Measurements from ENCODE around the gene CCNY.

Gene CCNY

DNA sequence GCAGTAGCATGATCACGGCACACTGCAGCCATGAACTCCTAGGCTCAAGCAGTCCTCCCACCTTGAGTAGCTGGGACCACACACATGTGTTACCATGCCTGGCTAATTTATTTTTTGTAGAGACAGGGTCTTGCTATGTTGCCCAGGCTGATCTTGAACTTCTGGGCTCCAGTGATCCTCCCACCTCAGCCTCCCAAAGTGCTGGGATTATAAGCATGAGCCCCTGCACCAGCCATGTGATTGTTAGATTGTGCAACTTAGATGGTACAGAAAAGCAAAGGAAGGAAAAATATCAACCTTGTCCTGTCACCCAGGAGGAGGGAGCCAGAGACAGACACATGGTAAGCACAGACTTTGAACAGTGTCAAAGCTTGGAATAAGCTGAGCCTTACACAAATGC lies 73.5 kb downstream of the CCNY start:
- no peak for DNase-seq (ENCODE audit: low read depth in 2 of 2)
- H3K4me3 ChIP-seq (replicated peaks in 1 of 2; ENCODE audit: low read depth in 2 of 2, low read length in 2 of 2): no peak overlapping the region
- TF ChIP-seq, protein P1, sequence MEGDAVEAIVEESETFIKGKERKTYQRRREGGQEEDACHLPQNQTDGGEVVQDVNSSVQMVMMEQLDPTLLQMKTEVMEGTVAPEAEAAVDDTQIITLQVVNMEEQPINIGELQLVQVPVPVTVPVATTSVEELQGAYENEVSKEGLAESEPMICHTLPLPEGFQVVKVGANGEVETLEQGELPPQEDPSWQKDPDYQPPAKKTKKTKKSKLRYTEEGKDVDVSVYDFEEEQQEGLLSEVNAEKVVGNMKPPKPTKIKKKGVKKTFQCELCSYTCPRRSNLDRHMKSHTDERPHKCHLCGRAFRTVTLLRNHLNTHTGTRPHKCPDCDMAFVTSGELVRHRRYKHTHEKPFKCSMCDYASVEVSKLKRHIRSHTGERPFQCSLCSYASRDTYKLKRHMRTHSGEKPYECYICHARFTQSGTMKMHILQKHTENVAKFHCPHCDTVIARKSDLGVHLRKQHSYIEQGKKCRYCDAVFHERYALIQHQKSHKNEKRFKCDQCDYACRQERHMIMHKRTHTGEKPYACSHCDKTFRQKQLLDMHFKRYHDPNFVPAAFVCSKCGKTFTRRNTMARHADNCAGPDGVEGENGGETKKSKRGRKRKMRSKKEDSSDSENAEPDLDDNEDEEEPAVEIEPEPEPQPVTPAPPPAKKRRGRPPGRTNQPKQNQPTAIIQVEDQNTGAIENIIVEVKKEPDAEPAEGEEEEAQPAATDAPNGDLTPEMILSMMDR (IDR thresholded peaks at IDR 0.05; ENCODE audit: low read depth, low read length): no peak

- no peak overlapping the region for H3K4me3 ChIP-seq (replicated peaks in 1 of 2; ENCODE audit: low read depth in 2 of 2, low read length in 2 of 2)
- no peak for DNase-seq (ENCODE audit: low read depth in 2 of 2)
- TF ChIP-seq, protein P1 (IDR thresholded peaks at IDR 0.05; ENCODE audit: low read depth, low read length): no peak
These were observed 75.9 kb downstream of the CCNY start for GRCh38 chr10:35412003-35412723.

GRCh38 chr10:35412900-35413491 lies 76.7 kb downstream of the CCNY start:
- DNase-seq (ENCODE audit: low read depth in 2 of 2): peak in 1 of 2 donors; percentile 66
- TF ChIP-seq, protein P1 (IDR thresholded peaks at IDR 0.05; ENCODE audit: low read depth, low read length): no peak
- no peak overlapping the region for H3K4me3 ChIP-seq (replicated peaks in 1 of 2; ENCODE audit: low read depth in 2 of 2, low read length in 2 of 2)

- no peak for DNase-seq (ENCODE audit: low read depth in 2 of 2)
- H3K4me3 ChIP-seq (replicated peaks in 1 of 2; ENCODE audit: low read depth in 2 of 2, low read length in 2 of 2): no peak overlapping the region
- TF ChIP-seq, protein P1 (IDR thresholded peaks at IDR 0.05; ENCODE audit: low read depth, low read length): no peak
These were observed 77.9 kb downstream of the CCNY start for GRCh38 chr10:35413985-35414861.

DNA sequence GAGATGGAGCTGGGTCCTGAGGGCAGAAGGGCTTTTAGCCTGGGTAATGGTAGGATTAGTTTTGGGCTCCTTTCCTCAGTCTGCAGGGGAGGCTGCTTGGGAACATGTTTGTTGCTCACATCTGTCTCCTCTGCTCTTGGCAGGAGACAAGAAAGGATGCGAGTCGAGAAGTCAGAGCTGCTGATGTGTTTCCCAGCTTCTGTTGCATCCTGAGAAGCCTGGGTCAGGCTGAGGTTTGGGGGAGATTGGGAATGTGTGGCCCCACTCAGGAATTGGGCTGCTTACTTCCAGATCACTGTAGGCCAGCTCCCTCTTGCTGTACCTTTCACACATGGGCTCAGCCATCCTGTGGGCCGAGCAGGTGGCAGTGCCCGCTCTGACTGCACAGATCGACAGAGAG lies 79.2 kb downstream of the CCNY start:
- DNase-seq (ENCODE audit: low read depth in 2 of 2): no peak
- TF ChIP-seq, protein P1 (IDR thresholded peaks at IDR 0.05; ENCODE audit: low read depth, low read length): no peak

GRCh38 chr10:35416619-35417312 lies 80.5 kb downstream of the CCNY start:
- no peak for DNase-seq (ENCODE audit: low read depth in 2 of 2)

More for the DNA sequence above, 79.2 kb downstream of the CCNY start:
- no peak overlapping the region for H3K4me3 ChIP-seq (replicated peaks in 1 of 2; ENCODE audit: low read depth in 2 of 2, low read length in 2 of 2)

More at GRCh38 chr10:35416619-35417312, 80.5 kb downstream of the CCNY start:
- TF ChIP-seq, protein P1 (IDR thresholded peaks at IDR 0.05; ENCODE audit: low read depth, low read length): no peak
- no peak overlapping the region for H3K4me3 ChIP-seq (replicated peaks in 1 of 2; ENCODE audit: low read depth in 2 of 2, low read length in 2 of 2)
